DOHH2 (cell line): ENCODE measurements around the gene CMSS1.

Experiments used
- H3F3A ChIP-seq: fragments of 200-600 bp; sonication (generic), shearing (Covaris generic); 2 replicates; pipeline ENCODE4 v1.6.0; 2016; ENCODE audit warnings: antibody characterized with exemption, mild to moderate bottlenecking; ENCODE audit not compliant: control insufficient read depth, insufficient read depth
- H3K27ac ChIP-seq: fragments of 200-600 bp; sonication (generic); 2 replicates; pipeline ENCODE4 v1.5.1; 2014; ENCODE audit warnings: low read depth, mild to moderate bottlenecking, low read length, moderate library complexity
- H3K27me3 ChIP-seq: fragments of 200-600 bp; sonication (generic); 2 replicates; pipeline ENCODE4 v1.6.1; 2014; ENCODE audit warnings: mild to moderate bottlenecking, low read length, mixed read lengths; ENCODE audit not compliant: control insufficient read depth
- H3K36me3 ChIP-seq: fragments of 200-600 bp; sonication (generic); 2 replicates; pipeline ENCODE4 v1.6.1; 2014; ENCODE audit warnings: mild to moderate bottlenecking, low read length, moderate library complexity, mixed read lengths; ENCODE audit not compliant: control insufficient read depth
- H3K4me1 ChIP-seq: fragments of 200-600 bp; sonication (generic); 2 replicates; pipeline ENCODE4 v1.6.1; 2014; ENCODE audit warnings: mild to moderate bottlenecking, low read length, mixed read lengths; ENCODE audit not compliant: control insufficient read depth
- H3K4me2 ChIP-seq: fragments of 200-600 bp; sonication (generic); 2 replicates; pipeline ENCODE4 v1.6.0; 2014; ENCODE audit warnings: mild to moderate bottlenecking, low read length, moderate library complexity
- H3K4me3 ChIP-seq: fragments of 200-600 bp; sonication (generic); 2 replicates; pipeline ENCODE4 v1.5.1; 2014; ENCODE audit warnings: mild to moderate bottlenecking, low read length, mixed read lengths
- H3K79me2 ChIP-seq: fragments of 200-600 bp; sonication (generic); 2 replicates; pipeline ENCODE4 v1.6.1; 2014; ENCODE audit warnings: mild to moderate bottlenecking, low read length, mixed read lengths; ENCODE audit not compliant: control insufficient read depth
- H3K9me2 ChIP-seq: fragments of 200-600 bp; sonication (generic); replicated peaks from 2 replicates; pipeline ENCODE4 v1.6.1; 2014; ENCODE audit warnings: mild to moderate bottlenecking, low read length, mixed read lengths; ENCODE audit not compliant: control insufficient read depth
- H3K9me3 ChIP-seq: fragments of 200-600 bp; sonication (generic); 2 replicates; pipeline ENCODE4 v1.6.1; 2014; ENCODE audit warnings: antibody characterized with exemption, low read length, mixed read lengths; ENCODE audit not compliant: control insufficient read depth, insufficient read depth
- H4K20me1 ChIP-seq: fragments of 200-600 bp; sonication (generic); 2 replicates; pipeline ENCODE4 v1.6.0; 2014; ENCODE audit warnings: low read depth, mild to moderate bottlenecking, antibody characterized with exemption, low read length, moderate library complexity; ENCODE audit not compliant: control insufficient read depth, insufficient read depth
- CTCF ChIP-seq: fragments of 200-600 bp; sonication (generic); IDR thresholded peaks from one replicate; pipeline ENCODE4 v1.5.1; 2014; ENCODE audit warnings: antibody characterized with exemption, mild to moderate bottlenecking, low read depth, low read length; ENCODE audit not compliant: poor library complexity, severe bottlenecking
- EZH2phosphoT487 ChIP-seq: fragments of 200-600 bp; sonication (generic); IDR thresholded peaks from 2 replicates; pipeline ENCODE4 v1.6.1; 2017; ENCODE audit warnings: borderline replicate concordance, mild to moderate bottlenecking, antibody characterized with exemption, low read length, moderate library complexity, mixed read lengths

The CMSS1 gene

GRCh38 chr3:99965681-99966408 lies 148.2 kb downstream of the CMSS1 start:
- H3K4me1 ChIP-seq = no peaks in the 10 kb centered on the region
- no peaks in the 10 kb centered on the region for H3K36me3 ChIP-seq
- no peak for TF ChIP-seq CTCF
- no peak for TF ChIP-seq EZH2phosphoT487
- no peaks in the 10 kb centered on the region for H4K20me1 ChIP-seq
- H3K4me3 ChIP-seq = no peak overlapping the region
- no peak overlapping the region for H3K4me2 ChIP-seq
- no peaks in the 10 kb centered on the region for H3K9me2 ChIP-seq
- H3K27me3 ChIP-seq = no peaks in the 10 kb centered on the region
- no peak overlapping the region for H3K27ac ChIP-seq
- no peaks in the 10 kb centered on the region for H3K79me2 ChIP-seq
- H3F3A ChIP-seq = no peaks in the 10 kb centered on the region
- H3K9me3 ChIP-seq = no peaks in the 10 kb centered on the region

GRCh38 chr3:99966662-99967416 lies 149.2 kb downstream of the CMSS1 start:
- Histone ChIP-seq H3K4me2 (no peak overlapping the region), H4K20me1 (no peaks in the 10 kb centered on the region), H3K27me3 (no peaks in the 10 kb centered on the region), H3K4me1 (no peaks in the 10 kb centered on the region), H3K9me2 (no peaks in the 10 kb centered on the region), H3F3A (no peaks in the 10 kb centered on the region), H3K36me3 (no peaks in the 10 kb centered on the region), H3K9me3 (no peaks in the 10 kb centered on the region), H3K27ac (no peak overlapping the region), H3K4me3 (no peak overlapping the region), H3K79me2 (no peaks in the 10 kb centered on the region)
- no peak for TF ChIP-seq CTCF
- TF ChIP-seq EZH2phosphoT487 = no peak

GRCh38 chr3:99967796-99968195 lies 150.1 kb downstream of the CMSS1 start:
- Histone ChIP-seq H3K27ac (no peak overlapping the region), H3K9me2 (no peaks in the 10 kb centered on the region), H3K4me2 (no peak overlapping the region), H3K4me1 (no peaks in the 10 kb centered on the region), H3F3A (no peaks in the 10 kb centered on the region), H3K36me3 (no peaks in the 10 kb centered on the region), H3K27me3 (no peaks in the 10 kb centered on the region), H3K4me3 (no peak overlapping the region), H3K79me2 (no peaks in the 10 kb centered on the region), H4K20me1 (no peaks in the 10 kb centered on the region), H3K9me3 (no peaks in the 10 kb centered on the region)
- TF ChIP-seq CTCF (no peak), EZH2phosphoT487 (no peak)
